GM21447 (cell line): ENCODE data around the gene CCDC40.
"Not testable (repeated sequence)": the region's sequence is repeated elsewhere in the genome, so short reads cannot be mapped to it uniquely, and the experiment has no call there.

Source experiments
- ATAC-seq: cut with Tn5 transposase; IDR thresholded peaks from one replicate; pipeline ENCODE4 v1.9.1; 2021; ENCODE audit not compliant: unreplicated experiment

The CCDC40 gene

GRCh38 chr17:80072410-80072809 is 36.0 kb downstream of the CCDC40 start:
- ATAC-seq: no peak

GRCh38 chr17:80080081-80080480 is 43.6 kb downstream of the CCDC40 start:
- no peak for ATAC-seq

- ATAC-seq: no peak
These were observed 45.2 kb downstream of the CCDC40 start for GRCh38 chr17:80081596-80081995.

GRCh38 chr17:80082403-80083135 is 46.1 kb downstream of the CCDC40 start:
- ATAC-seq: no peak

- no peak for ATAC-seq
These were observed 46.8 kb downstream of the CCDC40 start for GRCh38 chr17:80083136-80083661.

GRCh38 chr17:80084773-80085172 is 48.3 kb downstream of the CCDC40 start:
- no peak for ATAC-seq

- ATAC-seq: no peak
These were observed 49.6 kb downstream of the CCDC40 start for GRCh38 chr17:80086081-80086480.

GRCh38 chr17:80086616-80087015 is 50.2 kb downstream of the CCDC40 start:
- ATAC-seq: no peak

- no peak for ATAC-seq
These were observed 51.2 kb downstream of the CCDC40 start for GRCh38 chr17:80087346-80088265.

- ATAC-seq: no peak
These were observed 53.3 kb downstream of the CCDC40 start for GRCh38 chr17:80089762-80090161.

GRCh38 chr17:80090164-80090563 is 53.7 kb downstream of the CCDC40 start:
- ATAC-seq: not testable (repeated sequence)

GRCh38 chr17:80091376-80091775 is 54.9 kb downstream of the CCDC40 start:
- ATAC-seq: no peak

- ATAC-seq: no peak
These were observed 56.5 kb downstream of the CCDC40 start for GRCh38 chr17:80092959-80093358.

GRCh38 chr17:80095038-80095843 is 58.8 kb downstream of the CCDC40 start:
- ATAC-seq: no peak

- ATAC-seq: no peak
These were observed 59.5 kb downstream of the CCDC40 start for GRCh38 chr17:80095844-80096475.

- ATAC-seq: no peak
These were observed 60.1 kb downstream of the CCDC40 start for GRCh38 chr17:80096561-80097021.

- ATAC-seq: no peak
These were observed 60.7 kb downstream of the CCDC40 start for GRCh38 chr17:80097127-80097621.

- no peak for ATAC-seq
These were observed 61.6 kb downstream of the CCDC40 start for GRCh38 chr17:80097844-80098691.

- no peak for ATAC-seq
These were observed 63.0 kb downstream of the CCDC40 start for GRCh38 chr17:80099291-80100034.
